ENCODE results near the gene RNF186. TPM values are rescaled to one million over a fixed set of nuclear protein-coding genes. Genes with fewer than 3 reads are reported as not detected.

RNF186 gene
- total RNA-seq, 2 experiments from 2014 or later = not detected

DNA sequence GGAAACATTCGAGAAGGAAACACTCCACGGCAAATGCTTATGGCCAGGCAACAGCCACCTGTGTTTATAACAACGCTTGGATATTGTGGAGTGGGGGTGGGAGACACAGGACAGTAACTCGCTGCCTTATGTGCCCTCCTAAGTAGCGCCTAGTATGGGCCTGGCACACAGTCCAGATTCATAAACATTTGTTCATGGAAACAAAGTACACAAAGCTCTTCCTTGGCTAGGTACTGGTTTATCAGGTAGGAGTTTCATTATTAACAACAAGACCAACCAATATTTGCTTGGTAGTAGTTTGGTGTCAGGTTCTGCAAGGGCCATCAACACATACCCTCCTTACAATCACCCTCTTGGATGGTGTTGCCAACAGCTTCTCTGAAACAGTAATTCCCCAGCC lies 38.8 kb downstream of the RNF186 start:
- Mint-ChIP-seq H3K4me3 (no peak overlapping the region), H3K4me1 (no peaks in the 10 kb centered on the region), H3K9me3 (peaks cover 2% of the 10 kb centered on the region), H3K27ac (no peak overlapping the region), H3K27me3 (no peaks in the 10 kb centered on the region), H3K36me3 (ENCODE audit: low read depth) (peaks cover 19% of the 10 kb centered on the region)
- no peak for DNase-seq
- ChIA-PET CTCF (no interaction called here), POLR2A (no interaction called here)

- no peak overlapping the region for H3K4me3 Mint-ChIP-seq
- H3K36me3 Mint-ChIP-seq (ENCODE audit: low read depth) = peaks cover 19% of the 10 kb centered on the region
- H3K27ac Mint-ChIP-seq = no peak overlapping the region
- POLR2A ChIA-PET = no interaction called here
- CTCF ChIA-PET = no interaction called here
- no peaks in the 10 kb centered on the region for H3K27me3 Mint-ChIP-seq
- DNase-seq = no peak
- no peaks in the 10 kb centered on the region for H3K4me1 Mint-ChIP-seq
- H3K9me3 Mint-ChIP-seq = peaks cover 2% of the 10 kb centered on the region
These were observed 39.3 kb downstream of the RNF186 start for GRCh38 chr1:19775831-19776230.

GRCh38 chr1:19775317-19775716 lies 39.8 kb downstream of the RNF186 start:
- peaks cover 2% of the 10 kb centered on the region for H3K9me3 Mint-ChIP-seq
- ChIA-PET CTCF (interaction anchor here (0.7 to 1.1 kb wide), 2 partner anchors 10 to 25 kb away, joined by 3 read pairs; no protein-coding TSS in a partner anchor), POLR2A (no interaction called here)
- no peaks in the 10 kb centered on the region for H3K27me3 Mint-ChIP-seq
- no peak overlapping the region for H3K27ac Mint-ChIP-seq
- no peak for DNase-seq
- H3K4me1 Mint-ChIP-seq = no peaks in the 10 kb centered on the region
- H3K4me3 Mint-ChIP-seq = no peak overlapping the region
- H3K36me3 Mint-ChIP-seq (ENCODE audit: low read depth) = peaks cover 19% of the 10 kb centered on the region

GRCh38 chr1:19774180-19774785 lies 40.8 kb downstream of the RNF186 start:
- no peak overlapping the region for H3K27ac Mint-ChIP-seq
- POLR2A ChIA-PET = no interaction called here
- H3K4me1 Mint-ChIP-seq = no peaks in the 10 kb centered on the region
- peaks cover 2% of the 10 kb centered on the region for H3K9me3 Mint-ChIP-seq
- peaks cover 10% of the 10 kb centered on the region for H3K36me3 Mint-ChIP-seq (ENCODE audit: low read depth)
- no peaks in the 10 kb centered on the region for H3K27me3 Mint-ChIP-seq
- CTCF ChIA-PET = interaction anchor here (1.1 kb wide), 1 partner anchor 9 kb away, joined by 3 read pairs; no protein-coding TSS in a partner anchor
- no peak for DNase-seq
- no peak overlapping the region for H3K4me3 Mint-ChIP-seq

DNA sequence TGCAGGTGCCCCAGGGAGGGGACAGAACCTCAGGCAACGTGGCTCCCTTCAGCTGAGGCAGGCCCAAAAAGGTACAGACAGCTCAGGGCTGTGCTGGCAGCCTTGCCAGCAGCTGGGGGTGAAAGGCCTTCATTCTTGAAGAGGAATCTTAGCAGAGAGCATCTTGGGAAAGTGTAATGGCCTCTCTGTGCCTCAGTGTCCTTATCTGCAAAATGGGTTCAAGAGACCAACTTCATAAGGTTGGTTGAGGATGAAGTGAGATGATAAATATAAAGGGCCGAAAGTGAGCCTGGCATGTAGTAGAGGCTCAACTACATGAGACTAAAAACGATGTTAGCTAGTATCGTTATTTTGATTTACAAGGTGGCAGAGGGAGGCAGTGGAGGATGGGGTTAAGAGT lies 41.6 kb downstream of the RNF186 start:
- H3K27ac Mint-ChIP-seq = no peak overlapping the region
- peaks cover 4% of the 10 kb centered on the region for H3K36me3 Mint-ChIP-seq (ENCODE audit: low read depth)
- ChIA-PET POLR2A (no interaction called here), CTCF (interaction anchor here (1.2 kb wide), 1 partner anchor 12 kb away, joined by 3 read pairs; no protein-coding TSS in a partner anchor)
- H3K4me1 Mint-ChIP-seq = no peaks in the 10 kb centered on the region
- no peaks in the 10 kb centered on the region for H3K27me3 Mint-ChIP-seq
- H3K9me3 Mint-ChIP-seq = peaks cover 2% of the 10 kb centered on the region
- DNase-seq = no peak
- H3K4me3 Mint-ChIP-seq = no peak overlapping the region

DNA sequence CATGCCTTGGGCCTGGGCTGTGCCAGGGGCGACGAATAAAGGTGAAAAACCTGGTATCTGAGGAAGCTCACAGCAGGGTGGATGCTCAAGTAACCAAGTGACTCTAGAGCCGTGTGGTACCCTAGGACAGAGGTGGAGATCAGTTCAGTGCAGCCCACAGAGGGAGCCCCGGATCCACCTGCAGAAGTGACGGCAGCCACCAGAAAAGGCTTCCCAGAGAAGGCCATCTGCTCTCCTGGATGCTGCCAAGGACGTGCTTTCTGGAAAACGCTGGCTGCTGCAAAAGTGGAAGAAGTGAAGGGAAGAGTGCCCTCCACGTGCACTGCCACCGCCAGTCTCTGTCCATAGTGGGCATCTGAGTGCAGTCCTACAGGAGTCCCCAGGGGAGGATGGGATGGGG lies 43.0 kb downstream of the RNF186 start:
- no peaks in the 10 kb centered on the region for H3K9me3 Mint-ChIP-seq
- H3K4me1 Mint-ChIP-seq = no peaks in the 10 kb centered on the region
- no peak for DNase-seq
- H3K27ac Mint-ChIP-seq = no peak overlapping the region
- ChIA-PET POLR2A (no interaction called here), CTCF (no interaction called here)
- H3K27me3 Mint-ChIP-seq = no peaks in the 10 kb centered on the region
- H3K4me3 Mint-ChIP-seq = no peak overlapping the region
- no peaks in the 10 kb centered on the region for H3K36me3 Mint-ChIP-seq (ENCODE audit: low read depth)

GRCh38 chr1:19771350-19771749 lies 43.7 kb downstream of the RNF186 start:
- Mint-ChIP-seq H3K4me3 (no peak overlapping the region), H3K9me3 (no peaks in the 10 kb centered on the region), H3K27me3 (no peaks in the 10 kb centered on the region), H3K4me1 (no peaks in the 10 kb centered on the region), H3K36me3 (ENCODE audit: low read depth) (no peaks in the 10 kb centered on the region), H3K27ac (no peak overlapping the region)
- DNase-seq = no peak
- CTCF ChIA-PET = no interaction called here
- POLR2A ChIA-PET = no interaction called here

- ChIA-PET CTCF (no interaction called here), POLR2A (no interaction called here)
- Mint-ChIP-seq H3K36me3 (ENCODE audit: low read depth) (no peaks in the 10 kb centered on the region), H3K27me3 (no peaks in the 10 kb centered on the region), H3K27ac (no peak overlapping the region), H3K4me1 (peaks cover 5% of the 10 kb centered on the region), H3K9me3 (no peaks in the 10 kb centered on the region), H3K4me3 (no peak overlapping the region)
- DNase-seq = no peak
These were observed 44.5 kb downstream of the RNF186 start for GRCh38 chr1:19770436-19771190.

- no peaks in the 10 kb centered on the region for H3K36me3 Mint-ChIP-seq (ENCODE audit: low read depth)
- no peak overlapping the region for H3K27ac Mint-ChIP-seq
- H3K9me3 Mint-ChIP-seq = no peaks in the 10 kb centered on the region
- H3K27me3 Mint-ChIP-seq = no peaks in the 10 kb centered on the region
- ChIA-PET CTCF (no interaction called here), POLR2A (no interaction called here)
- peaks cover 13% of the 10 kb centered on the region for H3K4me1 Mint-ChIP-seq
- no peak for DNase-seq
- H3K4me3 Mint-ChIP-seq = no peak overlapping the region
These were observed 45.7 kb downstream of the RNF186 start for GRCh38 chr1:19769211-19769932.

DNA sequence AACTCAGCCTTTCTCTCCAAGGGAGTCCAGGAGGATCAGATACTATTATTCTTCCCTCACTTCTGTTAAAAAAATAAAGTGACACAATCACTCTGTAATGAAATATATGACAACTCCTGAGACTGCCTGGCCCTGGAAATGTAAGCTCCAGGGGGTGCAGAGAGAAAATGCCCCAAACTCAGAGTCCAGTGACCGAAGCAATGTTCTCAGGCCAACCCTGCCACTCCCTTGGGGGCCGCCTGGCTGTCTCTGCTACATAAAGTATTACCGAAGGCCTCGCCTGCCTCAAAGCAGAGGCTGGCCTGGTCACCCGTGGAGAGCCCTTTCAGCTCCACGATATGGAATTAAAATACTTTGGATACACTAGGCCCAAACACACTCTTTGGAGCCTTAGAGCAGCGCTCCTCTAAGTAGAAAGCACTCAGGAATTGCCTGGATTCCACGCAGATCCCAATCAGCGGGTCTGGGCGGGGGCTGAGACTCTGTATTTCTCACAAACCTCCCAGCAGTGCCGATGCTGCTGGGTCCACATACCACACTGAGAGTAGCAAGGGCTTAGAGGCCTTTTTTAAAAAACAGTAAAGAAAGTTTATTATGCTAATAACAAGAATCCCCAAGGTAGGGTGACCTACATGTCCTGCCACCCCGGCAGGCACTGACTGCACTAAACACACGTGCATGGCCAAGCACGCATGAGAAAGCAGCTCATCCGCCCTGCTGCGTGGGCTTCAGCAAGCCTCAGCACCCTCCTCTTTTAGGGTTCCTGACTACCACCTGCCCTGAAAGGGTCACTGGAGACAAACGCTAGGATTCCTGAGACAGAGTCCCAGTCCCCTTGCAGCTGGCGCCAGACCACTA lies 46.5 kb downstream of the RNF186 start:
- POLR2A ChIA-PET = no interaction called here
- H3K27ac Mint-ChIP-seq = no peak overlapping the region
- no peak for DNase-seq
- H3K4me3 Mint-ChIP-seq = no peak overlapping the region
- H3K4me1 Mint-ChIP-seq = peaks cover 13% of the 10 kb centered on the region
- H3K9me3 Mint-ChIP-seq = no peaks in the 10 kb centered on the region
- H3K27me3 Mint-ChIP-seq = no peaks in the 10 kb centered on the region
- CTCF ChIA-PET = no interaction called here
- no peaks in the 10 kb centered on the region for H3K36me3 Mint-ChIP-seq (ENCODE audit: low read depth)

DNA sequence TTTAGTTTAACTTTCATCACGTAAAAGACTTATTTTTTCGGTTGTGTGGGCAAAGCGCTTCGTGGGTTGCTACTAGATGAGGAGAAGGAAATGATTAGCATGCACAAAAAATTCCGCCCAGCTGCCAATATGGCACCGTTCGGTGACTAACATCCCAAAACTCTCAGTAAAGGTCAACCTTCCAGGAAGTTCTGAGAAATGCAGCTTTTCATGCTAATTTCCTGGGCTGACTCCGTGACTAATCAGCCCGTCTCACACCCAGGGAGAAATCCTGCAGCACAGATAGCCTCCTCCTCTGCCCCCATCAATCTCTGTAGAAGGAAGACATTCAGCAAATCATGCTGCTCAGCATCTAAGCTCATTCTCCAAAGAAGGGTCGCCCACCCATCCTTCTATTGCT lies 49.5 kb downstream of the RNF186 start:
- Mint-ChIP-seq H3K4me3 (no peak overlapping the region), H3K27me3 (no peaks in the 10 kb centered on the region), H3K27ac (no peak overlapping the region), H3K4me1 (peaks cover 13% of the 10 kb centered on the region), H3K36me3 (ENCODE audit: low read depth) (no peaks in the 10 kb centered on the region), H3K9me3 (no peaks in the 10 kb centered on the region)
- no peak for DNase-seq
- CTCF ChIA-PET = interaction anchor here (0.7 kb wide), 1 partner anchor 9 kb away, joined by 3 read pairs; no protein-coding TSS in a partner anchor
- POLR2A ChIA-PET = no interaction called here

- H3K27ac Mint-ChIP-seq = peak overlapping the region; percentile 4
- H3K27me3 Mint-ChIP-seq = no peaks in the 10 kb centered on the region
- POLR2A ChIA-PET = no interaction called here
- peaks cover 13% of the 10 kb centered on the region for H3K4me1 Mint-ChIP-seq
- no peaks in the 10 kb centered on the region for H3K36me3 Mint-ChIP-seq (ENCODE audit: low read depth)
- H3K9me3 Mint-ChIP-seq = no peaks in the 10 kb centered on the region
- no peak overlapping the region for H3K4me3 Mint-ChIP-seq
- no peak for DNase-seq
- CTCF ChIA-PET = interaction anchor here (0.7 to 1.3 kb wide), 2 partner anchors 10 to 37 kb away, joined by 3 to 4 read pairs; no protein-coding TSS in a partner anchor
These were observed 50.2 kb downstream of the RNF186 start for GRCh38 chr1:19764848-19765247.
